Measurements from ENCODE around the gene CLK2.

The CLK2 gene

DNA sequence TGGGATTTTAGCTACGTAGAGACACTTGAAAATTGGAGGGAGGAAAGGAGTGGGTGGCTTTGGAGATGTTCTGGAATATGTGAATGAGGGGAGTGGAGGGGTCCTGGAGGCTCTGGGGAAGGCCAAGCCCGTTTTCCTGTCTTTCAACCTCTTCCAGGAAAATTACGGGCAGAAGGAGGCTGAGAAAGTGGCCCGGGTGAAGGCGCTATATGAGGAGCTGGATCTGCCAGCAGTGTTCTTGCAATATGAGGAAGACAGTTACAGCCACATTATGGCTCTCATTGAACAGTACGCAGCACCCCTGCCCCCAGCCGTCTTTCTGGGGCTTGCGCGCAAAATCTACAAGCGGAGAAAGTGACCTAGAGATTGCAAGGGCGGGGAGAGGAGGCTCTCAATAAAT lies 46.9 kb upstream of the CLK2 start:
- Histone ChIP-seq H3K27me3 (ENCODE audit: insufficient read depth, low read depth) (no peaks in the 10 kb centered on the region), H3K4me3 (IDR thresholded peaks at IDR 0.05; ENCODE audit: insufficient read depth, low read depth, low read length) (no peak overlapping the region), H3K79me2 (ENCODE audit: insufficient read depth, low read depth) (no peaks in the 10 kb centered on the region), H3K9ac (no peak overlapping the region), H3K4me2 (no peak overlapping the region), H3K4me1 (ENCODE audit: low read depth, poor library complexity, severe bottlenecking) (peaks cover 11% of the 10 kb centered on the region), H4K20me1 (ENCODE audit: insufficient read depth) (no peaks in the 10 kb centered on the region), H3K27ac (no peak overlapping the region), H3K36me3 (ENCODE audit: insufficient read depth) (no peaks in the 10 kb centered on the region), H2AFZ (ENCODE audit: low read depth) (no peak overlapping the region)
- no peak for TF ChIP-seq CTCF (conservative IDR thresholded peaks at IDR 0.05; ENCODE audit: low read depth, low read length)

DNA sequence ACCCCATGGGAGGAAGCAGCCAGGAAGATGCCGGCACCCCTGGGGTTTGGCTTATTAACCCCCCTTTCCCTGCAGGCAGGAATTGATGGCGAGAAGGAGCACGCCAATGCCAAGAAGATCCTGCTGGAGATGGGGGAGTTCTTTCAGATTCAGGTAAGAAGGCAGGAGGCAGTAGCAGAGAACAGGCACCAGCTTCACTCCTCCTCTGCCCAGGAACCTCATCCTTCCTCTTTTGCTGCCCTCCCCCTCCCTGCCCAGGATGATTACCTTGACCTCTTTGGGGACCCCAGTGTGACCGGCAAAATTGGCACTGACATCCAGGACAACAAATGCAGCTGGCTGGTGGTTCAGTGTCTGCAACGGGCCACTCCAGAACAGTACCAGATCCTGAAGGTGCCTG lies 46.2 kb upstream of the CLK2 start:
- Histone ChIP-seq H3K9ac (no peak overlapping the region), H3K27ac (no peak overlapping the region), H3K27me3 (ENCODE audit: insufficient read depth, low read depth) (no peaks in the 10 kb centered on the region), H3K79me2 (ENCODE audit: insufficient read depth, low read depth) (no peaks in the 10 kb centered on the region), H3K4me3 (IDR thresholded peaks at IDR 0.05; ENCODE audit: insufficient read depth, low read depth, low read length) (no peak overlapping the region), H2AFZ (ENCODE audit: low read depth) (no peak overlapping the region), H4K20me1 (ENCODE audit: insufficient read depth) (no peaks in the 10 kb centered on the region), H3K4me1 (ENCODE audit: low read depth, poor library complexity, severe bottlenecking) (peaks cover 6% of the 10 kb centered on the region), H3K4me2 (no peak overlapping the region), H3K36me3 (ENCODE audit: insufficient read depth) (no peaks in the 10 kb centered on the region; the same call in 1 of the 2 replicates)
- TF ChIP-seq CTCF (conservative IDR thresholded peaks at IDR 0.05; ENCODE audit: low read depth, low read length) = no peak

GRCh38 chr1:155318082-155318481 lies 44.8 kb upstream of the CLK2 start:
- Histone ChIP-seq H3K9ac (no peak overlapping the region), H3K4me1 (ENCODE audit: low read depth, poor library complexity, severe bottlenecking) (peaks cover 6% of the 10 kb centered on the region), H4K20me1 (ENCODE audit: insufficient read depth) (no peaks in the 10 kb centered on the region), H3K27ac (no peak overlapping the region), H3K4me2 (no peak overlapping the region), H3K79me2 (ENCODE audit: insufficient read depth, low read depth) (peaks cover 5% of the 10 kb centered on the region; the same call in 1 of the 2 replicates), H3K4me3 (IDR thresholded peaks at IDR 0.05; ENCODE audit: insufficient read depth, low read depth, low read length) (no peak overlapping the region), H3K27me3 (ENCODE audit: insufficient read depth, low read depth) (no peaks in the 10 kb centered on the region), H3K36me3 (ENCODE audit: insufficient read depth) (peaks cover 2% of the 10 kb centered on the region; the same call in 1 of the 2 replicates), H2AFZ (ENCODE audit: low read depth) (no peak overlapping the region)
- TF ChIP-seq CTCF (conservative IDR thresholded peaks at IDR 0.05; ENCODE audit: low read depth, low read length) = no peak

- Histone ChIP-seq H3K27ac (no peak overlapping the region), H3K4me3 (IDR thresholded peaks at IDR 0.05; ENCODE audit: insufficient read depth, low read depth, low read length) (no peak overlapping the region), H4K20me1 (ENCODE audit: insufficient read depth) (no peaks in the 10 kb centered on the region), H3K4me1 (ENCODE audit: low read depth, poor library complexity, severe bottlenecking) (no peaks in the 10 kb centered on the region), H2AFZ (ENCODE audit: low read depth) (no peak overlapping the region), H3K36me3 (ENCODE audit: insufficient read depth) (peaks cover 3% of the 10 kb centered on the region; the same call in 1 of the 2 replicates), H3K27me3 (ENCODE audit: insufficient read depth, low read depth) (no peaks in the 10 kb centered on the region), H3K4me2 (no peak overlapping the region), H3K9ac (no peak overlapping the region), H3K79me2 (ENCODE audit: insufficient read depth, low read depth) (peaks cover 7% of the 10 kb centered on the region; the same call in 1 of the 2 replicates)
- no peak for TF ChIP-seq CTCF (conservative IDR thresholded peaks at IDR 0.05; ENCODE audit: low read depth, low read length)
Observed at GRCh38 chr1:155316922-155317321, 43.6 kb upstream of the CLK2 start.

Data from KMS-11 (cell line).